Subcutaneous adipose tissue (tissue), 4 donors: ENCODE data around the gene ATP8B4. TPM values are rescaled to one million over a fixed set of nuclear protein-coding genes. Genes with fewer than 3 reads are reported as not detected.

Experiments
- CTCF ChIP-seq: fragments of 450-650 bp; IDR thresholded peaks from one replicate; pipeline ENCODE4 v1.5.1; 2016; ENCODE audit warnings: low read depth, mild to moderate bottlenecking, control low read depth, antibody characterized with exemption, moderate library complexity
- total RNA-seq, 4 donors: library from RNA; depleted of rRNA; stranded (reverse); fragments of >200 nt; gene quantifications; one replicate each; pipeline ENCODE4 v1.1.0, GENCODE V29; 2016

Gene ATP8B4
- total RNA-seq: 10 to 100 TPM; 39.9 to 75.3 (median 65.9) TPM

- no peak for TF ChIP-seq CTCF
These were observed at the start of gene ATP8B4 for GRCh38 chr15:50119063-50120040. Gene ATP8B4, minus strand, starts transcription at chr15:50119233. Its CDS starts 12,267 bp downstream, at chr15:50106966.

- no peak for TF ChIP-seq CTCF
These were observed 49.3 kb upstream of the ATP8B4 start for GRCh38 chr15:50168379-50168778.

GRCh38 chr15:50167110-50167509, 48.1 kb upstream of the ATP8B4 start:
- no peak for TF ChIP-seq CTCF

DNA sequence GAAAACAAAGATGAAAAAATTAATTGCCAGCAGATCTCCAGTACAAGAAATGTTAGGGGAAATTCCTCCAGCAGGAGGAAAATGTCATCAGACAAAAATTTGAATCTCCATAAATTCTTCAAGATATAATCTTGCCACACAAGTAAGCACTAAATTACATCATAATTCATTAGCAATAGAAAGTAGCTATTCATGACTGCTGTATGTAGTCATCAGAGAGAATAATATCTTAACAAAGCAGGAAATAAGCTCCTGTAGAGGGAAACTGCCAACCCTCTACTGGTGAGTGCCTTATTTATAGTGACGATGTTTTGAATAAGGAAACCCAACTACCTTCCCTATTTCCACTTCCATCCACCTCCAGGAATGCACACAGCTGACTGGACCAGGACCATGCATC, 47.2 kb upstream of the ATP8B4 start:
- TF ChIP-seq CTCF: no peak

DNA sequence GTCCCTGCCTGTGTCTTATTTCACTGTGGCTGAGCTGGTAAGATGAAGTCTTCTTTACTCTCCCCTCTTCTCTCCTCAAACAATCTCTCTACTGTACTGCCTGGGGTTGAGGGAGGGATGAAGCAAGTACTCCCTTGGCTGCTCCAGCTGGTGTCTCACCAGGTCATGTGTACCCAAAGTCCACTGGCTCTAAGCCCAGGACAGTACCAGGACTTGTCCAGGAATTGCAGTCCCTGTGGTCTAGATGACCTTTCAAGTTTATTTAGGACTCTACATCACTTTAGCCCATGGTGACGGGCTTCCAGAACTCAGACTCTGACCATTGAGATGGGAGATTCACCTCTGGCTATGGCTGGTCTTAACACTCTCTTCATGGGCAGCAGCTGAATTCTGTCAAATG, 45.4 kb upstream of the ATP8B4 start:
- TF ChIP-seq CTCF: no peak

DNA sequence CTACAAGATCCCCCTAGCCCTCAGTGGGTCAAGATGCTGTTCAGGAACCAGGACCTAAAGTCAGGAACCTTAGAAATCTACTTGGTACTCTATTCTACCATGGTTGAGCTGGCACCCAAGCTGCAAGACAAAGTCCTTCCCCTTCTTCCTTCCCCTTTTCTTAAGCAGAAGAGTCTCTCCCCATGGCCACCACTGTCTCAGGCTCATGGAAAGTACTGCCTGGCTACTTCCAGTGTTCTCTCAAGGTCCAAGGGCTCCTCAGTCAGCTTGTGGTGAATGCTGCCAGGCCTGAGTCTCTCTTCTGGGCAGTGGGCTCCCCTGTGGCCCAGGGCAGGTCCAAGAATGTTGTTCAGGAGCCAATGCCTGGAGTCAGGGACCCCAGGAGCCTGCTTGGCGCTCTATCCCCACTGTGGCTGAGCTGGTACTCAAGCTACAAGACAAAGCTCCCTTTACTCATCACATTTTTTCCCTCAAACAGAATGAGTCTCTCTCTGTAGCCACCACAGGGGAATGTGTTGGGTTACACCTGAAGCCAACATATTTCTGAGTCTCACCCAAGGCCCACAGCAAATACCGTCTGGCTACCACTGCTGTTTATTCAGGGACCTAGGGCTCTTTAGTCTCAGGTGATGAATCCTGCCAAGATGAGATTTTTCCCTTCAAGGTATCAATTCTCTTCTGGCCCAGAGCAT, 44.8 kb upstream of the ATP8B4 start:
- no peak for TF ChIP-seq CTCF
